GM12878 (cell line): Measurements from ENCODE around the gene BBOF1. TPM values are rescaled to one million over a fixed set of nuclear protein-coding genes. Genes with fewer than 3 reads are reported as not detected.

Source experiments
- ATAC-seq: fragments of 200-7000 bp; cut with Tn5 transposase; 3 replicates; pipeline ENCODE4 v1.9.1; 2020; ENCODE audit warnings: mild to moderate bottlenecking, moderate library complexity
- BruUV-seq: library from RNA; stranded (reverse); fragments of 400-500 nt; replicated peaks from 2 replicates; lab custom pipeline; 2021; lab: Mats Ljungman, UMichigan
- CTCF ChIA-PET: fragments of 300-600 bp; sonication (Branson Sonifier 250); formaldehyde crosslinking; extraction: SDS; loops from one replicate; lab custom pipeline; 2021; ENCODE audit warnings: inconsistent platforms; lab: Yijun Ruan, JAX
- POLR2A ChIA-PET: fragments of 350-600 bp; formaldehyde crosslinking; extraction: SDS; loops from one replicate; lab custom pipeline; 2021; ENCODE audit warnings: inconsistent platforms; lab: Charles Lee
- RAD21 ChIA-PET: fragments of 300-600 bp; sonication (Branson Sonifier 250); formaldehyde crosslinking; loops from one replicate; lab custom pipeline; 2023; ENCODE audit warnings: antibody characterized with exemption; ENCODE audit not compliant: unreplicated experiment; lab: Charles Lee
- SMC1A ChIA-PET: fragments of 300-600 bp; sonication (Branson Sonifier 250); formaldehyde crosslinking; loops from one replicate; lab custom pipeline; 2023; ENCODE audit not compliant: unreplicated experiment, uncharacterized antibody; lab: Charles Lee
- DNase-seq: peaks from one replicate; pipeline ENCODE4 v3.0.0-alpha.2; 2011; ENCODE audit warnings: low read depth, low spot score
- FAIRE-seq: peaks from 3 replicates; lab custom pipeline; 2011; peaks lifted over from hg19 to GRCh38; lab: Jason Lieb, UNC
- H2AFZ ChIP-seq: 2 replicates; pipeline ENCODE4 v1.6.0; 2011; ENCODE audit warnings: low read depth, low read length, control low read depth; ENCODE audit not compliant: control insufficient read depth
- H3K27ac ChIP-seq: 2 replicates; pipeline ENCODE4 v1.5.1; 2011; ENCODE audit warnings: control low read depth; ENCODE audit not compliant: control insufficient read depth, insufficient read depth
- H3K27me3 ChIP-seq, 2 experiments: replicated peaks in 1 of 2; 2 replicates each; pipeline versions ENCODE4 v1.6.0 to v1.6.1; 2011; ENCODE audit warnings: low read length in 1 of 2; ENCODE audit not compliant: control insufficient read depth in 2 of 2, insufficient read depth in 2 of 2
- H3K36me3 ChIP-seq, 2 experiments: 2 replicates each; pipeline ENCODE4 v1.5.1; 2011; ENCODE audit warnings: low read length in 1 of 2; ENCODE audit not compliant: control insufficient read depth in 2 of 2, insufficient read depth in 2 of 2
- H3K4me1 ChIP-seq: 2 replicates; pipeline ENCODE4 v1.6.1; 2011; ENCODE audit warnings: mild to moderate bottlenecking, low read length, moderate library complexity, mixed read lengths; ENCODE audit not compliant: control insufficient read depth, insufficient read depth
- H3K4me2 ChIP-seq: 2 replicates; pipeline ENCODE4 v1.6.0; 2011; ENCODE audit warnings: control low read depth; ENCODE audit not compliant: control insufficient read depth, insufficient read depth
- H3K4me3 ChIP-seq: fragments of 200-600 bp; sonication (generic); 2 replicates; pipeline ENCODE4 v1.5.1; 2016
- H3K79me2 ChIP-seq: 2 replicates; pipeline ENCODE4 v1.6.0; 2011; ENCODE audit warnings: low read length; ENCODE audit not compliant: control insufficient read depth, insufficient read depth
- H3K9ac ChIP-seq: 2 replicates; pipeline ENCODE4 v1.8.0; 2011; ENCODE audit warnings: low read length, control low read depth, mixed read lengths; ENCODE audit not compliant: control insufficient read depth, insufficient read depth
- H3K9me3 ChIP-seq: replicated peaks from 3 replicates; pipeline ENCODE4 v1.5.1; 2011; ENCODE audit warnings: mild to moderate bottlenecking, low read length; ENCODE audit not compliant: control insufficient read depth, insufficient read depth
- H4K20me1 ChIP-seq: 2 replicates; pipeline ENCODE4 v1.6.0; 2011; ENCODE audit not compliant: control insufficient read depth, insufficient read depth
- ATF2 ChIP-seq: IDR thresholded peaks from 2 replicates; pipeline ENCODE4 v1.6.1; 2012; ENCODE audit warnings: low read length, inconsistent platforms
- ATF3 ChIP-seq: IDR thresholded peaks from 2 replicates; pipeline ENCODE4 v1.6.1; 2011; ENCODE audit warnings: low read depth, mild to moderate bottlenecking, low read length, moderate library complexity, borderline replicate concordance; ENCODE audit errors: extremely low read depth
- FOS ChIP-seq: IDR thresholded peaks from 3 replicates; pipeline ENCODE4 v1.6.1; 2011; ENCODE audit warnings: borderline replicate concordance; ENCODE audit not compliant: insufficient read length; ENCODE audit errors: extremely low read depth
- IRF5 ChIP-seq: fragments of 450-650 bp; IDR thresholded peaks from 2 replicates; pipeline ENCODE4 v1.6.1; 2017; ENCODE audit warnings: borderline replicate concordance
- JUND ChIP-seq: IDR thresholded peaks from 2 replicates; pipeline ENCODE4 v1.6.1; 2012; ENCODE audit warnings: low read depth, mild to moderate bottlenecking, low read length, improper control_type of control experiment, moderate library complexity
- POLR2AphosphoS5 ChIP-seq: IDR thresholded peaks from 2 replicates; pipeline ENCODE4 v1.6.1; 2011; ENCODE audit warnings: mild to moderate bottlenecking, low read length, inconsistent platforms
- PRDM15 ChIP-seq: fragments of 450-650 bp; formaldehyde crosslinking; IDR thresholded peaks from 2 replicates; pipeline ENCODE4 v1.4.0; 2020; ENCODE audit warnings: mild to moderate bottlenecking, moderate library complexity
- RAD21 ChIP-seq: IDR thresholded peaks from 2 replicates; pipeline ENCODE4 v1.6.1; 2011; ENCODE audit warnings: mild to moderate bottlenecking, low read depth, low read length, moderate library complexity; ENCODE audit not compliant: insufficient read depth
- SIN3A ChIP-seq: IDR thresholded peaks from 2 replicates; pipeline ENCODE4 v1.6.1; 2012; ENCODE audit warnings: low read depth, low read length, improper control_type of control experiment
- SMAD1 ChIP-seq: fragments of 450-650 bp; IDR thresholded peaks from 2 replicates; pipeline ENCODE4 v1.6.1; 2018; ENCODE audit warnings: mild to moderate bottlenecking, low read depth; ENCODE audit not compliant: partially characterized antibody
- SMARCA5 ChIP-seq: fragments of 450-650 bp; IDR thresholded peaks from 2 replicates; pipeline ENCODE4 v1.6.1; 2017; ENCODE audit warnings: mild to moderate bottlenecking
- SMC3 ChIP-seq: IDR thresholded peaks from 2 replicates; pipeline ENCODE4 v1.6.1; 2011; ENCODE audit warnings: low read length, improper control_type of control experiment, borderline replicate concordance
- SPI1 ChIP-seq: IDR thresholded peaks from 2 replicates; pipeline ENCODE4 v1.6.1; 2011; ENCODE audit warnings: low read depth, mild to moderate bottlenecking, low read length, moderate library complexity, borderline replicate concordance; ENCODE audit not compliant: insufficient read depth
- STAT1 ChIP-seq: fragments of 450-650 bp; conservative IDR thresholded peaks from 2 replicates; pipeline ENCODE4 v1.6.1; 2014; ENCODE audit warnings: antibody characterized with exemption, mild to moderate bottlenecking
- SUPT20H ChIP-seq: IDR thresholded peaks from 2 replicates; pipeline ENCODE4 v1.6.1; 2011; ENCODE audit warnings: low read depth, mild to moderate bottlenecking, low read length, moderate library complexity, borderline replicate concordance; ENCODE audit not compliant: control insufficient read depth
- WGBS: methylation state at CpG from one replicate; pipeline ENCODE4 v1.1.6; 2016; ENCODE audit warnings: low lambda C conversion rate; ENCODE audit not compliant: insufficient replicate concordance, insufficient coverage; ENCODE audit errors: missing lambda C conversion rate; 5-methylcytosine and 5-hydroxymethylcytosine counted together
- in situ Hi-C: fragments of 300-500 bp; cut with MboI; formaldehyde crosslinking; loops from 9 replicates; pipeline ENCODE4 v1.14.3; 2018; ENCODE audit warnings: mixed read lengths
- intact Hi-C: fragments of 100-400 bp; cut with micrococcal nuclease; formaldehyde crosslinking; loops from one replicate; pipeline ENCODE4 v1.14.2; 2022; ENCODE audit not compliant: unreplicated experiment
- polyA plus RNA-seq, 11 experiments: library from polyadenylated mRNA; depleted of rRNA in 4 of 11; unstranded in 6 of 11; stranded (reverse) in 5 of 11; fragments of >200 nt; fragmentation: Nextera tagmentation in 4 of 11; fragmentation: Illumina TruSeq in 1 of 11; extraction: Ambion mirVana in 4 of 11; extraction: Trizol in 1 of 11; gene quantifications; 1 replicate in 1 of 11; 2 replicates in 10 of 11; pipeline versions ENCODE4 v1.2.1 to v1.2.3, GENCODE V29; 2011 to 2016; ENCODE audit warnings: inconsistent platforms in 2 of 11, missing spikeins in 2 of 11, low read depth in 1 of 11
- total RNA-seq, 4 experiments: library from RNA; depleted of rRNA in 3 of 4; stranded (reverse); fragments of >200 nt in 3 of 4; fragmentation: Illumina TruSeq in 1 of 4; extraction: Trizol in 1 of 4; gene quantifications; 2 replicates each; pipeline versions ENCODE4 v1.2.1 to v1.2.3, GENCODE V29; 2013 to 2021

BBOF1 gene
- total and polyA plus RNA-seq, 10 of the 15 experiments (the other 5 are each of a cell fraction or from before 2014, with no cell fraction given) = 0.50 to 2.6 (median 0.79) TPM

GRCh38 chr14:73976125-73976524 is 43.0 kb upstream of the BBOF1 start (continued):
- TF ChIP-seq IRF5 (no peak), SPI1 (no peak), JUND (no peak), ATF2 (no peak)
- TF ChIP-seq, all 136 proteins: peak for 0

- no peaks in the 10 kb centered on the region for H3K4me1 ChIP-seq
- RAD21 ChIA-PET = no interaction called here
- H3K36me3 ChIP-seq = peaks cover 0 to 10% of the 10 kb centered on the region in 2 experiments; a peak in 2 of 4 replicates
- no peak for FAIRE-seq
- H2AFZ ChIP-seq = no peak overlapping the region
- no peaks in the 10 kb centered on the region for H3K9me3 ChIP-seq
- no peak overlapping the region for H3K4me3 ChIP-seq
- POLR2A ChIA-PET = no interaction called here
- H3K27me3 ChIP-seq = no peaks in the 10 kb centered on the region
- H3K27ac ChIP-seq = no peak overlapping the region
- in situ Hi-C loops = no loop called here
- H4K20me1 ChIP-seq = no peaks in the 10 kb centered on the region
- SMC1A ChIA-PET = no interaction called here
- no peak overlapping the region for H3K4me2 ChIP-seq
- no peaks in the 10 kb centered on the region for H3K79me2 ChIP-seq
- intact Hi-C loops = no loop called here
- no TSS peak for BruUV-seq
- CTCF ChIA-PET = no interaction called here
- ATAC-seq = no peak
- WGBS = 92% methylated on average over 4 of the region's 4 CpGs
- H3K9ac ChIP-seq = no peak overlapping the region
- no peak for DNase-seq
- TF ChIP-seq SIN3A = no peak
- no peak for TF ChIP-seq RAD21
- no peak for TF ChIP-seq SUPT20H
- TF ChIP-seq POLR2AphosphoS5 = no peak
- TF ChIP-seq STAT1 = no peak
- TF ChIP-seq ATF3 = no peak
- TF ChIP-seq SMAD1 = no peak
- no peak for TF ChIP-seq SMC3
- no peak for TF ChIP-seq ATF2
- TF ChIP-seq SMARCA5 = no peak
- TF ChIP-seq FOS = no peak
- no peak for TF ChIP-seq PRDM15
These were observed 41.3 kb upstream of the BBOF1 start for GRCh38 chr14:73977896-73978295.
